GM21381 (cell line): Measurements from ENCODE around the gene CCDC12.

Source experiments
- ATAC-seq: cut with Tn5 transposase; IDR thresholded peaks from one replicate; pipeline ENCODE4 v1.9.1; 2021; ENCODE audit warnings: mild to moderate bottlenecking, moderate library complexity; ENCODE audit not compliant: unreplicated experiment

CCDC12 gene

DNA sequence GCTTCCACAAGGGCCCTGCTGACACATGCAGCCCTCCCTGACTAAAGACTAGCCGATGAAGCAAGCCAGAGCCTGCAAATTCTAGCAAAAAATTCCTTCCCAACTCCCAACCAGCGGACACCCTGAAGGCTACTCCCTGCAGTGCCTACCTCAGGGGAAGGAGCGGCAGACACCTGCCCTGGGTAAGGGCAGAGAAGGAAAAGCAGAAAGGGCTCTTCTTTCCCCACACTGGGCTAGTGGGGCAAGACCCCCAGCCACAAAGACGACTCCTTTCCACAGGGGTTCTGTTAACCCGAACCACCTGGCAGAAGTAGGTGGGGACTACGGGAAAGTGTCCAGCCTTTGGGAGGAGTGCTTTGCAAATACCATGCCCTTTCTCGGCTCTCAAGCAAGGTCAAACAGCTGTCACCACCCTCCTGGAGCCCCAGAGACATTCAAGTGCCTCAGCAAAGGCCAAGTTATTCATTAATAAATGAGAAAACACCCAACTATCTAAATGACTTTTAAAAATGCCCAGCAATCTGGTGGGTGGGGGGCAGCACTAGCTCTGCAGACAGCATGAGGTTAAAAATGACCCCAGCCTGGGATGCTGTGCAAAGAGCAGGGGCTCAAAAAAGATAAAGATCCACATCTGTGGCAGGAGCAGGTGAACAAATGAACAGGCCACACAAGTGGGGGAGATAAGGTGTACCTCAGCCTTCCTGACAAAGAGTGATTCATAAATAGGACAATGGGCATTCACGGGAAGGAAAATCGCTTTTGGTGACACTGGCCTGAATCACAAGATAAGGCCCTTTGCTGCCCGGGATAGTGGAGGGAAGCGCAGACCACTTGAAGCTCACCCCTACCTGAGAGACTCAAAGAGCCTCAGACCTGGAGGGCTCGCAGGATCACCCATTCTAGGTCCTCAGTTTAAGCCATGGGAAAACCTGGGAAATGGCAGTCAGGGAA, 33.0 kb downstream of the CCDC12 start:
- no peak for ATAC-seq

DNA sequence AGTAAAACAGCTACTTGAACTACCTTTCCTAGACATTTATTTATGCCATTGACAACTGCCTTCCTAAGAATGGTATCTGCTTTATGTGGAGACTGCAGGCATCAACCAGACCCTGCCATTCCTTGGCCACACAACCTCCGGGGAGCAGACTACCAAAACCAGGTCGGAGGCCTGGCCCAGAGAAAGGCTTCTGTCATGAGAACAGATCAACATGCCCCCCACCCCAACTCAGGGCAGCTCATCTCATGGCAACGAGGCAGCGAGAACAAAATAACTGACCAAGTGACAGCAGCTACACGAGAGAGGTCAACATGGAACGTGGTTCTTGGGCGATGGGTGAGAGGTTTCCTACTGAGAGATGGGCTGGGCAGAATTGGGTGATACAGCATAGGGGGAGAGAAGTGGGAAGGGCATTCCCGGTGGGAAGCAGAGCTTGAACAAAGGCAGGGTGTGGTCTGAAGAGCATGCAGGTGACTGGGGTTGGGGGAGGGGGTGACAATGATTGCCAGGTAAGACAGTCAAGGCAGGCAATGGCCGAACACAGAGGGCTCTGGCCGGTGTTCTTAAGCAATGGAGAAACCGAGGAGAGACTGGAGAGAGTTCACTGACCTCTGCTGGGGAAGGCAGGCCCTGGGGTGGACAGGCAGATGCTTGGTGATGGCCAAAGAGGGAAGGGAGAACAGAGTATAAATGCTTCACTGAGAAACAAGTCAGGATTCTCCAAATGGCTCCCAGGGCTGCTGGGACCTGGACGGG, 33.9 kb downstream of the CCDC12 start:
- ATAC-seq, result no peak

DNA sequence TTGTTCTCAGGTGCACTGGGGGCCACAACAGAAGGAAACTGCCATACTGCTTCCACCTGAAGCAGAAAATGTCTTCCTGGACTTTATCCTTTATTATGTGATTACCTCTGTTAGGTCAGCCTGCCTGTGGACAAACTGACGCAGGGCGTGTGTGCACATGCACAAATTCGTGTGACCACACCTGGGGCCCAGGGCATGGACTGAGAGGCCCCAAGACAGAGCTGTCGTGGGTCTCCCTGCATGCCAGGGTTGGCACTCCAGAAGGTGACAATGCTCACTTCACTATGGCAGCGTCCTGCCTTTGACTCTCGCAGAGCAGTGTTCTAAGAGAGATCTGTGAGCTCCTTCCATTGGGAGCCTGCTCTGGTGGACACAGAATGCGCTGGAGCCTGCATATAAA, 34.5 kb downstream of the CCDC12 start:
- ATAC-seq, result no peak

DNA sequence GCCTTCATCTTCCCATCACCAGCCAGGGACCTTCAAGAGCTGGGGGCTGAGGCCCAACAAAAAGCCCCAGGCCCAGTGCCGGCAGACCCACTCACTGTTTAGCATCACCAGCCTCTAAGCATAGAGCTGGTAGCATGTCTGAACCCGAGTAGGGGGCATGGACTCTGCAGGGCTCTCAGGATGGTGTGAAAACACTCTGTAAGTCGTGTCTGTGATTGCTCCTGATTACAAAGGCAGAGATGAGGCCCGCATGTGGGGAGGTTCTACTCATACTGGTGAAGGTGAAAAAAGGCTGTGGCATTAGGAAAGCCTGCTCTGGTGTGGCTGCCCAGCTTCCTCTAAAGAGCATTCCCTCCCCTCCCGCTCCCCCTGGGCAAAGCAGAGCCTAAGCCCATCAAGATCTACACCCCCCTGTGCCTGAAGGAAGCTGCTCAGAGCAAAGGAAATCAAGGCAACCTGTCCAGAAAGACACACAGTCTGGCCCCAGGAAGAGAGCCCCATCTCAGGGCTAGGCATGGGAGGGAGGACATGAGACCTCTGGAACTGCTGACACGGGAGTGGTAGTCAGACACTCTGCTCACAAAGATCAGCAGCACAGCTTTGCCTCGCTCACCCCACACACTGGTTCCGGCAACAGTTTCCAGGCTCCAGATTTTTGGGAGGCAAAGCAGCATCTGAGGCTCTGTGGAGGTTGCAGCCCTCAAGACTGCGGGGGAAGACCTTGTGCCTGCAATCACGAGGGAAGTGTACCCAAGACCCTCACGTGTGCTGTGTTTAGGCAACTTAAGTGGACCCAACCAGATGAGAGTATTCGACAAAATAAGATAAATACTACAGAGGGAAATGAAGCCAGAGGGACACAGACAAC, 36.7 kb downstream of the CCDC12 start:
- no peak for ATAC-seq

DNA sequence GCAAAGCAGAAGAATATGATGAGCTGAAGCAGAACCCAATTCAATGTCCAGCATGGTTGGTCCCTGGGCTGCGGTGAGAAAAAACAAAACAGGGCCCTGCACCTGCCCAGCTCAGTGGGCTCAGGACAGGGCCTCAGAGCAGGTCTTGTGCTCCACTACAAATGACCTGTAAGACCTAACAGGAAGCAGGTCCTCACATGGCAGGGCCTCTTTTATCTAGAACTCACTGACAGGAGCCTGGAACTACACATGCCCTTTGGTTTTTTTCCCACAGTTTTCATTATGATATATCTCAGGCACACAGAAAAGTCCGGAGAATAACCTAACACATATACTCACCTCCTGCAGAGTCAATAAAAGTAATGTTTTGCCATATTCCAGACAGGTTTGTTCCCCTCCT, 38.4 kb downstream of the CCDC12 start:
- no peak for ATAC-seq

DNA sequence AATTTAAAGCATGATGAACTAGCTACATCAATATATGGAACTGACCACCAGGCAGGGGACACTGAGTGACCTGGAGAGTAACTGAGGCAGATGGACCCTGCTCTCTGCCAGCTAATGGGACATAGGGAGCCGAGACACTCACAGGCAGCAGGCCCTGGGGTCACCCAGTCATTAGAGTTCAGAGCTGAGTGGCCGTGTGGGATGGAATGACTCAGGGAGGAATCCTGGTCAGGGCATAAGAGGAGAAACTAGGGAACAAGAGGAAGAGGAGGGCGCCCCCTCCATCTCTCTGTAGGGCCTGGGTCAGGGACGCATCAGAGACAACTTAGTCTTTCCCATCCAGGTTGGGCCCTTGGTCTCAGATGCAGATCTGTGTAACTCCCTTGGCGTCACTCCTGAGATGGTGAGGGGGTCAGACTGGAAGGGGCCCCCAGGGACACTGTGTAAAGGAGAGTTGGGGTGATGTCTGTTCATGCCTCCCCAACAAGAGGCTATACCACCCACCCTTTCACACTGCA, 39.8 kb downstream of the CCDC12 start:
- ATAC-seq, result no peak

DNA sequence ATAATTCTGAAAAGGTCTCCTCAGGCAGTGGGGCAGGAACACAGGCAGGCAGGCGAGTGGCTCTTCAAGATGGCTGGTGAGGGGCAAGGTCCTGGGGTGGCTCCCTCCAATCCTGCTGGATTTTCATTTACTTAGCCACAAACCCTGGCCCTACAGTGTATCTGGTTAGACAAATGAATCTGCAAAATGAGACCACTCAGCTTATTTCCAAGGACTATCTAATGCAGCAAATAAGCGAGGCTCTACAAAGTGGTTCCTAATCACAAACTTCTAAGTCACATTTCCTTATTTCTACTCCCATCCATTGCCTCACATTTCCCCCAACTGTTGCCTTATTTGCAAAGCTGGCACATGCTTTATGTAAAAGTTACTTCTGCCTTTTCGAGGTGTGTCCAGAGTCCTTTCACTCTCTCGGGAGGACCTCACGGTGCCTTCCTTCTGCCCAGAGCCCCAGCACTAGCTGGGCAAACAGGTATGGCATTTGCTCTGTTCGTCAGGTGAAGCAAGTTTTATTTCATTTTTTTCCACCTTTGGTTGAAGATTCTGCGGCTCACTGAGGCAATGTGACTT, 40.5 kb downstream of the CCDC12 start:
- ATAC-seq, result no peak

DNA sequence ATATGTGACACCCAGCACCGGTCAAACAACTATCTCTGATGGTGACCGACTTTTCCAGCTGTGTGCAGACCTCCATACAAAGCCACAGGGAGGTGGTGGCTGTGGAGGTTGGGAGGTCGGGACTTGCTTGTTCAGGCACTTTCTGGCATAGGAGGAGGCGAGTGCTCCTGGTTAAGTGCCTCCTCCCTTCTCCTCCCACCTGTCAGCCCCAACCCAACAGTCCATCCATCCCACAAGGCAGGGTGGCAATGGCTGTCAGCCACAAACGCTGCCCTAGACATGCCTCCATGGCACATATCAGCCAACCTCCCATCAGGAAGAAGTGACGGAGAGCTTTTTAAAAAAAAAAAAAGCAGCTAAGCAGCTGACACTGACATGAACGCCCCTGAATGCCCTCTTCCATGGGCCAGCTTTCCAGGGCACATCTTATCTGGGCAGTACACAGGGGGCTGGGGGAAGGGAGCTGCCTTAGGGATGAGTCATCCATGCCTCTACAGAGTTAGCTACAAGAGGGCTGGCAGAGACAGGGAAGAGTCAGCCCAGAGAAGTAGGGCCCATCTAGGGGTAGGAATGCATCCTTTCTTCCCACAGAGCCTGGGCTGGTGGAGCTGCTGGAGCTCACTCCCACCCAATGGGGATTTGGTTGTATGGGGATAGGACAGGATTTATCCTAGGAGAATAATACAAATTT, 41.2 kb downstream of the CCDC12 start:
- no peak for ATAC-seq

DNA sequence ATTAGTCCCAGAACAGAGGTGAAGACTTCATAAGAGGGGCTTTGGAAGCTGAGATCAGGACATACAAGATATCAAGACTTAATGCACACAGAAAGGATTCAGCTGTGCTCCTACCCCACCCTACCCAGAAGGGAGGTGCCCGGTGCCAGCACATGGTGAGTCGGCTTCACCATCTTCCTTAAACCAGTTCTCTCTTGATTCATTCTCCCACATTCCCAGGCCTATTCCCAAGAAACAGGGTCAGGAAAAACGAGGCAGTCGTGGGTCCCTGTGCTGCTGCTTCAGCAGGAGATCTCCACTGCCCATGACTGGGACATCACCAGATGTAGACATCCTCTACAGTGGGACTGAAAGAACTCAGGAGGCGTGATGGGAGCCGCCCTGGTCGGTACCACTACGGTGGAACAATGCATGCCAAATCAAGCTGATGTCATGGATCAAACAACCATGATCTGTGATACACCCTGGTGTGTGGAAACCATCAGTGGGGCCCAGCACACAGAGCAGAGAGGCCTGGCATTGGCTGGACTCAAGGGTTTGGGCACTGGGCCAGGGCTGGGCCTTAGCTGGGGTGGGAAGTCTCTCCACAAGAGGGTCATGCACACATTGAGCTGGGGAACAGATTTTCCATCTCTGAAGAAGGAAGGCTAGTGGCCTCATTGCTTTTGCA, 41.9 kb downstream of the CCDC12 start:
- ATAC-seq, result no peak

DNA sequence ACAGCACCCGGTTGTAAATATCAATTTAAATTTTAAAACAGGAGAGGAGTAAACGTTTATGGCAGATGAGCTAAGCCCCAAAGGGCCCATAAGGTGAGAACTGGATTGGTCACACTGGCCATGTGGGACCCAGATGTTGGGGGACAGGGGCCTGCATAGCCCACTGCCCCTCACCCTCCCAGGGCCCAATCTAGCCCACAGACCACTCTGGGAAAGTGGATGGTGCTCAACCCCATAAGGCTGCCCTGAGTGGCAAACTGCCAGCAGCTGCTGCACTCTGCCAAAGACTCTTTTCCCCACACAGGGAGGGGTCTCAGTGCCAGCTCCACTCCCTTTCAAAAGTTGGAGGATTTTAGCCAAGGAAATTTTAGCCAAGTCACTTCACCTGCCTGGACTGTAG, 42.5 kb downstream of the CCDC12 start:
- ATAC-seq, result no peak

DNA sequence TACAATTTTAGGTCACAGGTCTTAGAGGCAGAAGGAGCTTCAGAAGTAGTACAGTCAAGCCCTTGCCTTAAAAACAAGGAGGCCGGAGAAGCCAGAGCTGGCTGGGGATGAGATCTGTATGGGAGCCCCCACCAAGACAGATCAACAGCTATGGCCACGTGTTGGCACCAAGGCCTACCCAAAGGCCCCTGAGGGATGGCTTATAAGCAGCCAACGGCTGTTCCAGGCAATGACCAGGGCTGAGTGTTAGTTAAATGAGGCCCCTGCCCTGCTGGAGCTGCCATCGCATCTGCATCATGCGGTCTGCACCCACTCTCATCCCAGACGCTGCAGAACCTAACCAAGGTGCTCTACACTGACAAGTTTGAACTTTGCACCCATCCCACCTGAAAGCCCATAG, 43.3 kb downstream of the CCDC12 start:
- no peak for ATAC-seq

DNA sequence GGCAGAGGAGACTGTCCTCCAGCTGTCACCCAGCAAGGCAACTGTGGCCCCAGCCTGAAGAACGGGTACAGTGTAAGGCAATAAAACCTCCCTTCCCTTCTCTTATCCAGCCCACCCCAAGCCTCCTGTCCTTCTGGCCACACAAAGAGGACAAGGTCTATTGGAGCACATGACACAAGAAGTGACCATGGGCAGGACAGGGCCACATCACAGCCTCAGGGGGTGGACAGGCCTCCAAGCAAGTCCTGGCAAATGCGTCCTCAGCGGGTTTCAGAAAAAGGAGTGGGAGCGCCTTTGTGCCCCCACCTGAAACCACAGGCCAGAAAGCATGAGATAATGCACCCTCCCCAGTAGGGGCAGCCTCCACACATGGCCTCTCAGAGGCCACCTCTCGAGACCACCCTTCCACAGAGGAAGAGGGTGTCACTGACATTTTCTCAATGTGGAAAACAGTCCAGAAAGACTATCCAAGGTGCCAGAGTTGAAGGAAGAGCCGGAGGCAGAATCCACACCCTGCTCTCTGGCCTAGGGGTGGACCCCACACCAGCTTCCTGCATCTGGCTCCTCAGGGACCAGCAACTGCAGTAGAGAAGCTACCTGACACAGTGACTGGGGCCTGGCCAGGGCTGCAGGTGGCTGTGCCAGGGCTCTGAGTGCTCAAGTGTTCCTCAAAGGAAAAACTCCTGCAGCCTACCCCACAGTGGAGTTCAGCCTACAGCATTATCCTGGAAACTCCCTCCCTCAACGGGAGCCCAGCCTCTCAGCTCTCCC, 43.9 kb downstream of the CCDC12 start:
- no peak for ATAC-seq

DNA sequence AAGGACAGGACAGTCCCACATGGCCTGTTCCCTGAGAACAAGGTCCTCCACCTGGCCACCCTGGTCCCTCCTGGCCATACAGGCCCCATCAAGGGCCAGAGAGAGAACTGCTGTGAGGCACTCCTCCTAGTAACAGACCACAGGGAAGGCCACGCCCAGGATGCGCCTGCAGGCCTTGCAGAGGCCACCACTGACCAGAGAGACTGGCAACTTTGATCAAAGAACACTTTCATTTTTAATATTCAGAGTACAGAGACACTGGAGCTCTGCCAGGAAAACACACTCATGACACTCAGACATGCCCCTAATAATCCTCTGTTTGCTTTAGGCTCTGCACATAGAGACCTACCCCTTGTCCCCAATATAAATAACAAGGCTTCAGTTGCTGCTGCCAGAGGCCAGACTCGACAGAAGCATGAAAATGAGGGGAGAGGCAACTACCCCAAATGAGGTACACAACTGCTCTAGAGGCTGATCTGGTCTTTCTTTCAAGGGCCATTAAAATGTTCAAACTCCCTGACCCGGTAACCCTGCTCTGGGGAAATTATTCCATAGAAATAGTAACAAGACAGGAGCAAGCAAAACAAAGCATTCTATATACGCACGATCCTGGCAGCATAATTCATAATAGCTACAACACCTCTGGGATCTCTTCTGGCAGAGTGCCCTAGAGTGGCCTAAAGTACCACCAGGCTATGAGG, 44.8 kb downstream of the CCDC12 start:
- no peak for ATAC-seq

DNA sequence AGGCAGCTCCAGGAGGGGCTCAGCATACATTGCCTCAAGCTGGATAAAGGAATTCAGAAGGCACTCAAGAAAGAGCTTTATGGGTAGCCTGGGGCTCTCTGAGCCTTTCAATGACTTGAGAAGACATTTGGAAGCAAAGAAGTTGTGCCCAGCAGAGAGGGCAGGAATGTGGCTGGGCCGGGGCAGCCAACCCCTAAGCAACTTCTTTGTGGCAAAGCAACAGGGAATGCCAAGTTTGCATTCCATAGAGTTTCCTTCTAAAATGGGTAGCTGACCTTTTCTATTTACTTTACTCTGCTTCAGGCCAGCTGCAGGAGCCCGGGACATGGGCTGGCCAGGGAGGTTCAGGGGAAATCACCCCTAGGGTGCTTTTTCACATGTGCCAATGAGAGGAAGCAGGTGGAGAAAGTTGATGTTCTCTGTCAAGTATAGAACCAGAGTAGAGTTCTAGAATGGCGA, 45.6 kb downstream of the CCDC12 start:
- no peak for ATAC-seq

DNA sequence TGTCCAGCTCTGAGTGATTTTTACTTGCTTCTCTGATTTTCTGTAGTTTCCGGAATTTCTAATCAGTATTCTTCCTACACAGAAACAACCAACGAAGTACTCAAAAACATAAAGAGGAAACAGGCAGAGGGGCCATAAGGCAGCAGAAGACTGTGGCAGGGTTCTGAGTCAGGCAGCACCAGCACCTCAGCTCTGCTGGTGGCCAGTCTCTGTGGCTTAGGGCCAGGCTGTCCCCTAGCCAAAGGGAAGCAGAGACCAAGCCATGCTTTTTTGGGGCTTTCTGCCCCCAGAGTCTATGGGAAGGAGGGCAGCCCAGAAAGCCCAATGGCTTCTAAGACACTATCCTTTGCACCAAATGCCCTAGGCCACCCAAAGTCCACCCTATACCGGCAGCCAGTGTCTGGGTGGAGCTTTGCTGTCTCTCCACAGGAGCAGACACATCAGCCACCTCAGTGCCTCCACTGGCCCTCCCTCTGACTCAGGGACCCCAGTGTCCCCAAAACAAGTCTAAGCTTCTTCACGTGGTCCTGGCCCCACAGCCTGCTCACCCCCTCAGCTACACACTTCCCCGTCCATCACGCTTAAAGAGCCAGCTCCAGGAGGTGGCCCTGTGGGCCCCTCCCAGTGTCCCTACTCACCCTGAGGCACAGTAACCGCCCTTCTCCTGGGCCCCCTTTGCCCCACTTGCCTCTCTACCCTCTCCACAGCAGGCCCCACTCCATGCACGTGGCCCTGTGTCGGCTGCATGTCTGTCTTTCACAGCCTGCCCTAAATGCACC, 46.2 kb downstream of the CCDC12 start:
- ATAC-seq, result no peak

DNA sequence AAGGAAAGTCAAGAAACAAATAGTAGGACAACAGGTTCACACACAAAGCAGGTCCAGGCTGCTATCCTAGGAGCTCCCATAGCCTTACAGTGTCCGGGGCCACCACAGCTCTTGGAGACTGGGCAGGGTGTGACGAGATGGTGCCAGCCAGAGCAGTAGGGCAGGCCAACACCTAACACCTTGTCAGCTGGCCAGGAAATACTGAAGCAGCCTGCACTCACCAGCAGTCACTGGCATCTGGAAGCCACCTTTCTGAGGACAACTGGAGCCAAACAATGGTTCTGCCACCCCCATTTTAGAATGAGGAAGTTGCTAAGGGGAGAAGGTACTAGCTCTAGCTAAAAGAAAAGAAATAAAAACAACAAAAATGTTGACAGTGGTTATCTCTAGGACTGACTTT, 47.2 kb downstream of the CCDC12 start:
- no peak for ATAC-seq

DNA sequence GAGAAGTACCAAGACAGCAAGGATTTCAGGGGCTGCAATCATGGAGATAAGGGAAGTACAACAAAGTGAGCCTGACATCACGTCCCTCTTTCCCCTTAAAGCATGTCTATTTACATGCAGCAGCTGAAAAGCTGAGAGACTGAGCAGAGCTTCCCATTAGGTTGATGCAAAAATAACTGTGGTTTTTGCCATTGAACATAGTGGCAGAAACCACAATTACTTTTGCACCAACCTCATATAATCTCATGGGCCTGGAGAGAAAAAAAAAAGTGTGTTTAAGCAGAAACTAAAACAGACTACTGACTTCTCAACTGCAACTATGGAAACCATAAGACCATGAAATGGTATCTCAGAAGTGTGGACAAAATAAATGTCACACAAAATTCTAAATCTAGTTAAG, 48.3 kb downstream of the CCDC12 start:
- ATAC-seq, result no peak
